ENCODE results near the gene C14orf132. TPM values are rescaled to one million over a fixed set of nuclear protein-coding genes. Genes with fewer than 3 reads are reported as not detected.

Gene C14orf132
- total RNA-seq, 4 donors from 2014 or later: 2.7 to 3.7 (median 3.0) TPM

DNA sequence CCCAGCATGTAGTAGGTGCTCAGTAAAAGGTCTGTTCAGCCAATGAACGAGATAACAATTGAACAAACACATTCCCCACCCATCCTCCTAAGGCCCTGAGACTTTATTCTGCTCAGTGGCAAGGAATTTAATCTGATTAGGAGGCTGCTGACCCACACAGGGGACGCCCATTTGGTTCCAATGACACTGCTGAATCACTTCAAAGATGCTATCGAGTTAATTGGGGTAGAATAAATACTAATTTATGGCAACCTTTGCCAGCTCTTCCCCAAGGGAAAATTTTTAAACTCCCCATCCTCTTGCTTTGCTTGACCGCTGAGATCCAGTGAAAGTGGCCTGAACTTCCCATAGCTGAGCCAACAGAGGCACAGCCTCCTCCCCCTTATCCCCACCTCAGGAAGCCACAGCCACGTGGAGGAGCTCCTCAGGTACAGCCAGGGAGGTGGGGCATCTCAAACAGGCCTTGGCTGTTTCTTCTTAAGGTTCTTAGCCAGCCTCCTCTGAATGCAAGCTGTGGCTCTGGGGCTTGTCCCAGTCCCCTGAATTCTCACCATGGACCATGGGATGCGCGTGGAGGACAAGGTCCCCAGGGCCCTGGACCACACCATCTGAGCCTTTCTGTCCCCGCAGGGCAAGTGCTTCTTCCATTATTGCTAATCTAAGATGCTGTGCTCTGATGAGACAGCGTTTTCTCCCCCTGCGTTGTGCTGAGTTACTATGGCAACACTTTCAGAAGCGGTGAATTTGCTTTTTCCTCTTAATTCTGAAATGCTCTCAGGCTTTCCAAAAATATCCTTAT, 26.7 kb downstream of the C14orf132 start:
- Histone ChIP-seq H3K36me3 (no peaks in the 10 kb centered on the region), H3K4me3 (replicated peaks in 1 of 3) (no peak overlapping the region), H3K9me3 (no peaks in the 10 kb centered on the region), H3K27me3 (no peaks in the 10 kb centered on the region), H3K4me1 (no peaks in the 10 kb centered on the region), H3K27ac (no peak overlapping the region)
- 67 to 72% methylated on average over 11 of the region's 11 CpGs for WGBS, 2 donors
- intact Hi-C loops (cut with DNase I): no loop called here
- no peak for DNase-seq
- TF ChIP-seq POLR2A (IDR thresholded peaks at IDR 0.05): no peak
- TF ChIP-seq, protein P1, sequence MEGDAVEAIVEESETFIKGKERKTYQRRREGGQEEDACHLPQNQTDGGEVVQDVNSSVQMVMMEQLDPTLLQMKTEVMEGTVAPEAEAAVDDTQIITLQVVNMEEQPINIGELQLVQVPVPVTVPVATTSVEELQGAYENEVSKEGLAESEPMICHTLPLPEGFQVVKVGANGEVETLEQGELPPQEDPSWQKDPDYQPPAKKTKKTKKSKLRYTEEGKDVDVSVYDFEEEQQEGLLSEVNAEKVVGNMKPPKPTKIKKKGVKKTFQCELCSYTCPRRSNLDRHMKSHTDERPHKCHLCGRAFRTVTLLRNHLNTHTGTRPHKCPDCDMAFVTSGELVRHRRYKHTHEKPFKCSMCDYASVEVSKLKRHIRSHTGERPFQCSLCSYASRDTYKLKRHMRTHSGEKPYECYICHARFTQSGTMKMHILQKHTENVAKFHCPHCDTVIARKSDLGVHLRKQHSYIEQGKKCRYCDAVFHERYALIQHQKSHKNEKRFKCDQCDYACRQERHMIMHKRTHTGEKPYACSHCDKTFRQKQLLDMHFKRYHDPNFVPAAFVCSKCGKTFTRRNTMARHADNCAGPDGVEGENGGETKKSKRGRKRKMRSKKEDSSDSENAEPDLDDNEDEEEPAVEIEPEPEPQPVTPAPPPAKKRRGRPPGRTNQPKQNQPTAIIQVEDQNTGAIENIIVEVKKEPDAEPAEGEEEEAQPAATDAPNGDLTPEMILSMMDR (IDR thresholded peaks at IDR 0.05): no peak

DNA sequence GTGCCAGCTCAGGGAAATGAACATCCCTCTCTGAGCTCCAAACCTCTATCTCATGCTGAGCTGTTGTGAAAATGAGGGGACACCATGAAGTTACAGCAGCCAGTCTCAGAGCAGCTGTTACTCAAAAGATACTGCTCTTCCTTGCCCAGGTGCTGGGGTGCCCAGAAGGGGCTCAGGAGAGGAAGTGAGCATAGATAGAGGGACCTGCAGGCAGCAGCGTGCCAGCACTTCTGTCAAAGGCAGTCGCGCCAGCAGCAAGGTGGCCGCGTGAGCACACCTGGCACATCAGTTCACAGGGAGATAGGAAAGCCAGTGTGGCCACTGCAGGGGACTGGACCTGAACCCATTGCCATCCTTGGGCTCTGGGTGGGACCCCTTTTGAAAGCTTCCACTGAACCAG, 27.8 kb downstream of the C14orf132 start:
- intact Hi-C loops (cut with DNase I): no loop called here
- DNase-seq: no peak
- no peak for TF ChIP-seq POLR2A (IDR thresholded peaks at IDR 0.05)
- TF ChIP-seq, protein P1 (IDR thresholded peaks at IDR 0.05): no peak
- H3K4me3 ChIP-seq (replicated peaks in 1 of 3): no peak overlapping the region
- H3K36me3 ChIP-seq: no peaks in the 10 kb centered on the region
- WGBS, 2 donors: 90 to 98% methylated on average over 5 of the region's 5 CpGs
- H3K4me1 ChIP-seq: no peaks in the 10 kb centered on the region
- H3K27ac ChIP-seq: no peak overlapping the region
- no peaks in the 10 kb centered on the region for H3K27me3 ChIP-seq
- no peaks in the 10 kb centered on the region for H3K9me3 ChIP-seq

DNA sequence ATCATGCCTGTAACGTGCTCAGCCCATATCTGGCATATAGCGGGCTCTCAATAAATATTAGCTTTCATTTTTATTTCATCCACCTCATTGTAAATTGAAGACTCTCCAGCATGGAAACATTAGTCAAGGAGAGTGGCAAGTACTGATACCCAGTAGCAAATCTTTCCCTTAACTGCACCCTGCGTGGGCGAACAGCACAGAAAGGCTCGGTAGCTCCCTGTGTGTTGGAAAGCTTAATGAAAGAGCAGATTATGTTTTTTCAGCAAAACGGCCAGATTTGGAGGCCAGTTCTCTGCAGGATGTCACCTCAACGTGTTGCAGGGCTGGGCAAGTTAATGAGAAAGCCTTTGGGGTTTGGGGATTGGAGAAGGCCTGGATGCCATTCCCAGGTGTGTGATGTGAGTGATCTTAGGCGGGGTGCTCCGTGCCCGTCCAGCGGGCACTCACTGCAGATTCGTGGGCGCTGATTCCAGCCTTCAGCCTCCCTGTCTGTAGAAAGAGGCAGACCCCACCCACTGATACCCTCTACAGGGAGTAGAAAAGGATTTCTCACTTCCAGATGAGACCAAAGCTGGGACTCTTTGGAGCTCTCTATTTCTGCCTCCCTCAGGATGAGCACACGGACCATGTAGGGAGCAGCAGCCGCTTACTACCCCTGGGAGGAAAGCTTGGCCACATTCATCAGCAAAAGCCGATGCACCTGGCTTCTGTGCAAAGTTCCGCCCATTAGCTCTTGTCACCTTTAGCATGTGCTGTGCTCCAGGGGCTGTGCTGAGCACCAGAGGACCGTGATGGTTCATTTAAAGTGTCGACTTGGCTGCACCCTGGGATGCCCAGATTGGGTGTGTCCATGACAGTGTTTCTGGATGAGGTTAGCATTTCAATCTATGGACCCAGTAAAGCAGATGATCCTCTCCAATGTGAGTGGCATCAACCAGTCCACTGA, 29.1 kb downstream of the C14orf132 start:
- no peak overlapping the region for H3K27ac ChIP-seq
- no peaks in the 10 kb centered on the region for H3K9me3 ChIP-seq
- DNase-seq: no peak
- H3K36me3 ChIP-seq: no peaks in the 10 kb centered on the region
- H3K4me3 ChIP-seq (replicated peaks in 1 of 3): no peak overlapping the region
- WGBS, 2 donors: 85 to 90% methylated on average over 14 to 19 of the region's 19 CpGs
- intact Hi-C loops (cut with DNase I): no loop called here
- TF ChIP-seq, protein P1 (IDR thresholded peaks at IDR 0.05): no peak
- no peak for TF ChIP-seq POLR2A (IDR thresholded peaks at IDR 0.05)
- no peaks in the 10 kb centered on the region for H3K4me1 ChIP-seq
- H3K27me3 ChIP-seq: no peaks in the 10 kb centered on the region

- Histone ChIP-seq H3K4me3 (replicated peaks in 1 of 3) (no peak overlapping the region), H3K27me3 (no peaks in the 10 kb centered on the region), H3K9me3 (no peaks in the 10 kb centered on the region), H3K4me1 (no peaks in the 10 kb centered on the region), H3K36me3 (no peaks in the 10 kb centered on the region), H3K27ac (no peak overlapping the region)
- no peak for DNase-seq
- WGBS, 2 donors: 29% methylated on average over 1 of the region's 1 CpG; no CpG with 5 or more reads in 1 of the 2 donors
- intact Hi-C loops (cut with DNase I): no loop called here
- no peak for TF ChIP-seq POLR2A (IDR thresholded peaks at IDR 0.05)
- TF ChIP-seq, protein P1 (IDR thresholded peaks at IDR 0.05): no peak
Observed at GRCh38 chr14:96069421-96069820, 30.3 kb downstream of the C14orf132 start.
